Measurements from ENCODE around the gene REPS2.

The REPS2 gene

GRCh38 chrX:17000751-17001150 is 54.3 kb downstream of the REPS2 start:
- no peak for DNase-seq (ENCODE audit: low spot score)

GRCh38 chrX:17005712-17006368 is 59.4 kb downstream of the REPS2 start:
- DNase-seq (ENCODE audit: low spot score): no peak

DNA sequence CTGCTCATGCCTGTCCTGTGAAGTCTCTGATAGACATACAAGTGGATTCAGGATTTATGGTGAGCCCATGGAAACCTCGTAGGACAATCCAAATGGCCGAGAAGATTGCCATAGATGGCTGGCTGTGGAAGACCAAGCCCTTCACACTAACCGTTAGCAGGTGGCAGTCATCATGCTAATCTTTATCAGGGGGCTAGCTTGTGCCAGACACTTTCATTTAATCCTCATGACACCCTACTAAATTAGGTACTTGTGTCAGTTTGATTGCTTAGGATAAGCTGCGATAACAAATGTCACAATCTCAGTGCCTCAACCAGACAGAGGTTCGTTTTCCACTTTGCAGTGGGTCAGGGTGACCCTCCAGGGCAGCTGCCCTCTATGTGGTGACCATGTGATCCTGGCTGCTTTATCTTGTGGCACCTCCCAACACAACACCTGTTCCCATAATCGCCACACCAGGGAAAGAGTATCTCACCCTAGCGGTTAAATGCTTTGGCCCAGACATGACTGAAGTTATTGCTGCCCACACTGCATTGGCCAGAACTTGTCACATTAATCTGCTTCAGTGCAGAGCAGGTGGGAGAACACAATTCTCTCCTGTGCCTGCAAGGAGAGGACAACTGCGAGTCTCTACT is 60.8 kb downstream of the REPS2 start:
- no peak for DNase-seq (ENCODE audit: low spot score)

DNA sequence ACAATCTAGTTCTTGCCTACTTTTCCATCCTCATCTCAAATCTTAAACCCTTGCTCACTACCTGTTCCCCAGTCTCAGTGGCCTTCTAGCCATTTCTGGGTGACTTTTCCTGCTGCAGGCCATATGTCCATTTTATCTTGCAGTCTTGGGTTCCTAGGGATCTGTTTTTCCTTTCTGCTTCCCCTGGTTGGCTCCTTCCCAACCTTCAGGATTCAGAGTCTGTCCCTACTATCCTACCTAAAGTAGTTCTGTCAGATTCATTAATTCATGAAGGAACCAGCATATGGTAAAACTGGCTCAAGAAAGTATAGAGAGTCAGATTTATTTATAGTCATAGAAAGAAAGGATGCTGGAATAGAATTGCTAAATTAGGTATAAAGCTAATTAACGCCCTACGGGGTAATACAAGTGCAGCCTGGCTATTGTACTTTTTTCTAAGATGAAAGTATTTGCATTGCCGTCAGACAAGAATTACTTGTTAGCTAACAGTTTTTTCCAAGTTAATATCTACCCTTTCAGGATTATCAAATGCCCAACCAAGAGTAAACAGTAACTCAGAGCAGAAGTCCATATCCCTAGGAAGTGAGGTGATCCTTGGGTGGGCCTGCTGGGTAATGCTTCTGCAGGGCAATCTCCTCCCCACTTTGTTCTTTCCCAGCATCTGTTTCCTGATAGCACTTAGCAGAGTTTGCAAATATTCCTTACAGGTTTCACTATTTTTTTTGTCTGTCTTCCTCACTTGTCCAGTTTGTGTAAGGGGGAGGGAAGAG is 63.6 kb downstream of the REPS2 start:
- DNase-seq (ENCODE audit: low spot score): no peak

DNA sequence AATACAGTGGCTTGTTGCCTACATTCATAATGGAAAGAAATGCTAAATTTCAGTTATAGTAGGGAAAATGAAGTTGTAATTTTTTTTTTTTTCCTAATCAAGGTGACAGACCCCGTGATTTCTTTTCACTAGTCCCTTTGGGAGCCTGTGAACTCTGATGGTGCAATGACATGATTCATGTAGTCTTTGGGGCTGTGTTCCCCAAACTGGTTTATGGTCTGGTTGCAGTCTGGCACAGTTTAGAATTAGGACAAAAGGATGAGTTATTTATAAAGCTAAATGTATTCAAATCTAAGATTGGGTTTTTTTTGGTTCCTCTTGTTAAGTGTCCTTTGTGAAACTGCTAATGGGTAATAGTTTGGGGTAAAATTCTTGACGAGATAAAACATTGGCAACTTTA is 66.0 kb downstream of the REPS2 start:
- DNase-seq (ENCODE audit: low spot score): no peak

DNA sequence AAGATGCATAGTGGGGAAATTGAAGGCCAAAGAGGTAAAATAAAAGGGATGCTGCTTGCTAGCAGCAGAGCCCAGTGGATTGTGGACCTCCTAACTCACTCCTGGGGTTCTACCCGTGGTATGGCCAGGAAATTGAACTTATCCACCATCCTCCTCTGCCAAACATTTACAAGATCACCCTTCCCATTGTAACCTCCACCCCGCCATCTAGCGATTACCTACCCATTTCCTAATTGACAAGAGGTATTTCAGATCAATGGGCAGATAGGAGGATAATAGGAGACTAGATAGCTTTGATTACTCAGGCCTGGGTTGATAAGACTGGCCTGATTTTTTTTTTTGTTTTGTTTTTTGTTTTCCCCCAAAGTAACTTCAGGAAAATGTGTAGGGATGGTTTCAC is 67.8 kb downstream of the REPS2 start:
- DNase-seq (ENCODE audit: low spot score): no peak

GRCh38 chrX:17017134-17017533 is 70.7 kb downstream of the REPS2 start:
- no peak for DNase-seq (ENCODE audit: low spot score)

DNA sequence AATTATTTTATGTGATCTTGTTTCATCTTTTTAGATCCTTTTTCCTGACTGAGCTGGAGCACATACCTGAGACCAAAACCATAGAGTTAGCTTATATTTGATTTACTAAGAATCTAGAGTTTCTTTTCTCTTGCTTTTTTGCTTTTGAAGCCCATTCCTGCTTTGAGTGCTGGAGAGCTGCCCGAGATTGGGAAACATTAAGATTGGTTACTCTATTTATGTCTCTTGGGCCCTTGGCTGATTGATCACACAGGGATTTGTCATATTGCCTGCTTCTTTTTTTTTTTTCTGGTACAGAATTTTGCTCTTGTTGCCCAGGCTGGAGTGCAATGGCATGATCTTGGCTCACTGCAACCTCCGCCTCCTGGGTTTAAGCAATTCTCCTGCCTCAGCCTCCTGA is 73.9 kb downstream of the REPS2 start:
- DNase-seq (ENCODE audit: low spot score): no peak

DNA sequence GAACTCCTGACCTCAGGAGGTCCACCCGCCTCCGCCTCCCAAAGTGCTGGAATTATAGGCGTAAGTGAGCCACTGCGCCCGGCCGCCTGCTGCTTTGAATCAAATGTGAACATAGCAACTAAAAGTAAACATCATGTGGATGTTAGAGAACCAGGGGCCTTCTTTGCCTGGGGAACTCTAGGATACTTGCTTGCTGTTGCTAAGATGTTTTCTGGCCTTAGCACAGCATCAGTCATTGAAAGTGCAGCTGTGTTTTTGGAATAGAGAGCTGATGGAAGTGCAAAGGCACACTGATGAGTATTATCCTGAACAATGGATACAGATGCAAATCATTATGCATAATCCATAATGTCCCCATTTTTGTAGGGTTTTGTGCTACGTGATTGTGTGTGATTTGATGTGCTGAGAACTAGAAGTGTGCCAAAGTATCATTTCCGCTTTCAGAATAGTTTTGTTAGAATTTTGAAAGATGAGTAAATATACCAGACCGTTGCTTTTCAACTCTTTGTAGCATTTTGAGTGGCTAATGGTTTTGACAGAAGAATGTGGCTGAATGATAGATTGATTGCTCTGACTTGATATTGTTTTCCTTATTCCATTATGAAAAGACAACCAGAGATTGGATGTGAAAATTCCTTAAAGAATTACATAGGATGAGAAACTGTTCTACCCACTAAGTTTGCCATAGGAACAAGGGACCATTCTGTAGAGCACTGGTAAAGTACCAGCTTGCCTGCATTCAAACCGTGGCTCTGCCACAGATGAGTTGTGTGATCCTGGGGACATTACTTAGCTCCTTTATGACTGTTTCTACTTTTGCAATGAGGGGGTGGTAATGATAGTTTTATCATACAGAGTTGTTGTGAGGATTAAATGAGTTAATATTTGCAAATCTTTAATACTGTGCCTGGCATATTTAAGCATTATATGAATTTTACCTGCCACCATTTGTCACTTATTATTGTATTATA is 74.7 kb downstream of the REPS2 start:
- no peak for DNase-seq (ENCODE audit: low spot score)

- DNase-seq (ENCODE audit: low spot score): no peak
Observed at GRCh38 chrX:17021851-17022604, 75.6 kb downstream of the REPS2 start.

DNA sequence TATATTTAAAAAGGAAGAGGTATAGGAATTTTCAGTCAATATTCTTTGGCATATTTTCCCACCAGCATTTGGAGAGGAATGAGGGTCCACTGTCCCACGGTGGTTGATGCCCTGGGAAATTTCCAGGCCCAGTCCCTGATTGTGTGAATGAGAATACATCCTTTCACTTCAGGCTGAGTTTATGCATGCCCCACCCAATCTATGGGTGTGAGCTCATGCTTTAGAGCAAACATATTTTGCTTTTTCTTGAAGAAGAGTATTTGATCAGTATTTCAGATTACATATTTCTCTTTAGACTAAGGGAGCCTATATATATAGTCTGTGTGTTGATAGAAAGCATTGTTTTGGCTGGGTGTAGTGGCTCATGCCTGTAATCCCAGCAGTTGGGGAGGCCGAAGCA is 77.2 kb downstream of the REPS2 start:
- no peak for DNase-seq (ENCODE audit: low spot score)

DNA sequence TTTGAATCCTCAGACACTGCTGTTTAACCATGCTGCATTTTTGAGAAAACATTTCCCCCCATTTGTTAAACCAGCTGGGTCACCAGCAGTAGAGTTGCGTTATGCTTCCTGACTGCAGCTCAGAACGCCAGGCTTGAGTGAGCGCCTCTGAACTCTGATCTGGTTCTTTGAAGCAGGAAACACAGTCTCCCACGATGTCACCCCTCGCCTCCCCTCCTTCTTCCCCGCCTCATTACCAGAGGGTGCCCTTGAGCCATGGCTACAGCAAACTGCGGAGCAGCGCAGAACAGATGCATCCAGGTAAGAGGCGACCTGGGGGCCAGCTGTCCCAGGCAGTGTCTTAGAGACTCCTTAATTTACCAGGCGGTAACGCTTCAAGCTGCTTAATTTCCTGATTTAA is 78.4 kb downstream of the REPS2 start:
- DNase-seq (ENCODE audit: low spot score): no peak

GRCh38 chrX:17025621-17026302 is 79.3 kb downstream of the REPS2 start:
- no peak for DNase-seq (ENCODE audit: low spot score)

DNA sequence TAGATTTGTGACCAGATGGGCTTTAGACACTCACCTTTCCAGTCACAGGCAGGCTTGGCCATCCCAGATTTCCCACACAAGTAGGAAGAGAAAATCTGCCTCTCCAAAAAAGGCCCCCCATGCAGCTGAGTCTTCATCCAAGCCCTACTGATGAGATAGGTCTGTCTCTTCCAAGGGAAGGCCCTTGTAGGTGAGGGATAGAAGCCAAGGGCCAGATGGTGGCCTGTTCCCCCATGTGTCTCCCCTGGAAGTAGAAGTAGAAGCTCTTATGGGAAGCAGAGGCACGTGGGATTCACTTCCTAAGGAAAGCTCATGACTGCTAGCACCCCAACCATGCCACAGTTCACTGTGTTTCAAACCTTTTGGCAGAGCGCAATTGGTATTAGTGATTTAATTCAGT is 81.5 kb downstream of the REPS2 start:
- DNase-seq (ENCODE audit: low spot score): no peak

- DNase-seq (ENCODE audit: low spot score): no peak
Observed at GRCh38 chrX:17028356-17028755, 81.9 kb downstream of the REPS2 start.

- DNase-seq (ENCODE audit: low spot score): no peak
Observed at GRCh38 chrX:17030092-17030491, 83.6 kb downstream of the REPS2 start.

- DNase-seq (ENCODE audit: low spot score): no peak
Observed at GRCh38 chrX:17030580-17031270, 84.3 kb downstream of the REPS2 start.

- no peak for DNase-seq (ENCODE audit: low spot score)
Observed at GRCh38 chrX:17031827-17032226, 85.4 kb downstream of the REPS2 start.

- DNase-seq (ENCODE audit: low spot score): no peak
Observed at GRCh38 chrX:17032351-17032750, 85.9 kb downstream of the REPS2 start.

- no peak for DNase-seq (ENCODE audit: low spot score)
Observed at GRCh38 chrX:17033225-17033624, 86.8 kb downstream of the REPS2 start.
